PC-3 (cell line): Measurements from ENCODE around the gene PPIE. TPM values are rescaled to one million over a fixed set of nuclear protein-coding genes. Genes with fewer than 3 reads are reported as not detected.
A peak's percentile ranks its signal among the peaks of the same experiment; 100 is the strongest.

Source experiments
- ATAC-seq: fragments of 200-7000 bp; cut with Tn5 transposase; 2 replicates; pipeline ENCODE4 v1.9.1; 2020; ENCODE audit warnings: mild to moderate bottlenecking, moderate library complexity
- BruUV-seq: library from RNA; stranded (reverse); fragments of 400-500 nt; replicated peaks from 2 replicates; lab custom pipeline; 2021; lab: Mats Ljungman, UMichigan
- CTCF ChIA-PET: fragments of 300-600 bp; sonication (Branson Sonifier 250); formaldehyde crosslinking; loops from one replicate; lab custom pipeline; 2022; ENCODE audit warnings: antibody characterized with exemption; lab: Charles Lee
- POLR2A ChIA-PET: fragments of 300-600 bp; sonication (Branson Sonifier 250); formaldehyde crosslinking; loops from one replicate; lab custom pipeline; 2022; ENCODE audit warnings: antibody characterized with exemption; ENCODE audit not compliant: unreplicated experiment; lab: Charles Lee
- DNase-seq: peaks from one replicate; pipeline ENCODE4 v3.0.0-alpha.2; 2015
- H2AFZ ChIP-seq: fragments of 300-600 bp; sonication (generic); 2 replicates; pipeline ENCODE4 v1.6.0; 2016; ENCODE audit warnings: antibody characterized with exemption, low read length
- H3F3A ChIP-seq: fragments of 300-600 bp; sonication (generic); one replicate; pipeline ENCODE4 v1.6.0; 2017; ENCODE audit warnings: antibody characterized with exemption, low read length, control low read depth, mild to moderate bottlenecking; ENCODE audit not compliant: unreplicated experiment
- H3K27ac ChIP-seq: fragments of 300-600 bp; sonication (generic); 2 replicates; pipeline ENCODE4 v1.5.1; 2016; ENCODE audit warnings: mild to moderate bottlenecking, low read length
- H3K27me3 ChIP-seq: fragments of 300-600 bp; sonication (generic); 2 replicates; pipeline ENCODE4 v1.6.1; 2016; ENCODE audit warnings: low read length, mixed read lengths
- H3K36me3 ChIP-seq: fragments of 300-600 bp; sonication (generic); 2 replicates; pipeline ENCODE4 v1.6.1; 2016; ENCODE audit warnings: low read depth, mixed run types, low read length, mixed read lengths
- H3K4me1 ChIP-seq: fragments of 300-600 bp; sonication (generic); 2 replicates; pipeline ENCODE4 v1.5.1; 2016; ENCODE audit warnings: low read length; ENCODE audit not compliant: insufficient read depth
- H3K4me2 ChIP-seq: fragments of 300-600 bp; sonication (generic); 2 replicates; pipeline ENCODE4 v1.6.0; 2016; ENCODE audit warnings: low read length
- H3K4me3 ChIP-seq: fragments of 300-600 bp; sonication (generic); 2 replicates; pipeline ENCODE4 v1.5.1; 2016; ENCODE audit warnings: mild to moderate bottlenecking, low read length, mixed read lengths
- H3K79me2 ChIP-seq: fragments of 300-600 bp; sonication (generic); 2 replicates; pipeline ENCODE4 v1.6.1; 2017; ENCODE audit warnings: low read length, mixed read lengths
- H3K9ac ChIP-seq: fragments of 300-600 bp; sonication (generic); 2 replicates; pipeline ENCODE4 v1.6.0; 2016; ENCODE audit warnings: mild to moderate bottlenecking, low read length
- H3K9me2 ChIP-seq: fragments of 300-600 bp; sonication (generic); replicated peaks from 2 replicates; pipeline ENCODE4 v1.6.1; 2016; ENCODE audit warnings: mixed run types, low read length, mixed read lengths
- H3K9me3 ChIP-seq: fragments of 300-600 bp; sonication (generic); 2 replicates; pipeline ENCODE4 v1.6.1; 2016; ENCODE audit warnings: low read length, mixed read lengths
- H4K20me1 ChIP-seq: fragments of 300-600 bp; sonication (generic); 2 replicates; pipeline ENCODE4 v1.6.1; 2016; ENCODE audit warnings: low read length, mixed read lengths
- CTCF ChIP-seq: fragments of 300-600 bp; sonication (generic); conservative IDR thresholded peaks from 2 replicates; pipeline ENCODE4 v1.5.1; 2017; ENCODE audit warnings: antibody characterized with exemption, low read depth, mild to moderate bottlenecking, low read length
- EZH2 ChIP-seq: fragments of 300-600 bp; sonication (generic); IDR thresholded peaks from one replicate; pipeline ENCODE4 v1.6.1; 2017; ENCODE audit warnings: antibody characterized with exemption, mild to moderate bottlenecking, low read length; ENCODE audit not compliant: unreplicated experiment
- EZH2phosphoT487 ChIP-seq: fragments of 300-600 bp; sonication (generic); IDR thresholded peaks from 2 replicates; pipeline ENCODE4 v1.6.1; 2018; ENCODE audit warnings: mild to moderate bottlenecking, antibody characterized with exemption, low read length, borderline replicate concordance
- intact Hi-C: fragments of 100-400 bp; cut with micrococcal nuclease; formaldehyde crosslinking; loops from 2 replicates; pipeline ENCODE4 v1.9.0; 2023
- total RNA-seq: library from RNA; depleted of rRNA; stranded (reverse); fragments of >200 nt; gene quantifications from 2 replicates; pipeline ENCODE4 v1.2.3, GENCODE V29; 2014

The PPIE gene
- total RNA-seq, 1 experiment from 2014 or later = 53.6 TPM

GRCh38 chr1:39699419-39699818 is 39.3 kb upstream of the PPIE start:
- H3K27me3 ChIP-seq = peaks cover 19% of the 10 kb centered on the region
- TF ChIP-seq EZH2 = no peak
- no peak for TF ChIP-seq CTCF
- no peak for TF ChIP-seq EZH2phosphoT487
- H2AFZ ChIP-seq = no peak overlapping the region
- no peaks in the 10 kb centered on the region for H3K9me3 ChIP-seq
- intact Hi-C loops = no loop called here
- ChIA-PET POLR2A (no interaction called here), CTCF (interaction anchor here (0.6 kb wide), 1 partner anchor 8 kb away, joined by 6 read pairs; the partner anchor contains the start of gene HPCAL4)
- no peak for ATAC-seq
- H3K4me3 ChIP-seq = no peak overlapping the region
- no peaks in the 10 kb centered on the region for H3K4me1 ChIP-seq
- no peaks in the 10 kb centered on the region for H4K20me1 ChIP-seq
- no peak overlapping the region for H3K27ac ChIP-seq
- BruUV-seq = no TSS peak
- H3K79me2 ChIP-seq = no peaks in the 10 kb centered on the region
- no peak for DNase-seq
- no peak overlapping the region for H3K4me2 ChIP-seq
- no peaks in the 10 kb centered on the region for H3K9me2 ChIP-seq
- H3K9ac ChIP-seq = no peak overlapping the region
- H3K36me3 ChIP-seq = no peaks in the 10 kb centered on the region
- no peaks in the 10 kb centered on the region for H3F3A ChIP-seq

GRCh38 chr1:39700348-39700747 is 38.3 kb upstream of the PPIE start:
- Histone ChIP-seq H3K4me3 (no peak overlapping the region), H3K9me2 (no peaks in the 10 kb centered on the region), H3K27me3 (peaks cover 19% of the 10 kb centered on the region), H2AFZ (no peak overlapping the region), H3F3A (no peaks in the 10 kb centered on the region), H3K9ac (no peak overlapping the region), H3K4me2 (no peak overlapping the region), H3K27ac (no peak overlapping the region), H3K4me1 (no peaks in the 10 kb centered on the region), H3K9me3 (no peaks in the 10 kb centered on the region), H3K36me3 (no peaks in the 10 kb centered on the region), H4K20me1 (no peaks in the 10 kb centered on the region), H3K79me2 (no peaks in the 10 kb centered on the region)
- DNase-seq = no peak
- POLR2A ChIA-PET = no interaction called here
- intact Hi-C loops = loop anchor here (2.0 kb wide), 1 partner anchor 20 kb away; no protein-coding TSS in a partner anchor
- BruUV-seq = no TSS peak
- ATAC-seq = no peak
- TF ChIP-seq EZH2phosphoT487 (no peak), EZH2 (no peak), CTCF (no peak)
- CTCF ChIA-PET = interaction anchor here (0.5 kb wide), 1 partner anchor 78 kb away, joined by 6 read pairs; no protein-coding TSS in a partner anchor

GRCh38 chr1:39701049-39701439 is 37.6 kb upstream of the PPIE start:
- Histone ChIP-seq H3K27ac (no peak overlapping the region), H3K4me3 (no peak overlapping the region), H3K9me3 (no peaks in the 10 kb centered on the region), H3K4me2 (no peak overlapping the region), H3K79me2 (no peaks in the 10 kb centered on the region), H3K9ac (no peak overlapping the region), H4K20me1 (no peaks in the 10 kb centered on the region), H3K4me1 (no peaks in the 10 kb centered on the region), H3K27me3 (peaks cover 19% of the 10 kb centered on the region), H3K36me3 (no peaks in the 10 kb centered on the region), H3K9me2 (no peaks in the 10 kb centered on the region), H3F3A (no peaks in the 10 kb centered on the region), H2AFZ (0 out of 2 replicates have a peak overlapping the region, but pooled peaks have one; percentile 46)
- BruUV-seq = no TSS peak
- ATAC-seq (no peak), DNase-seq (peak; percentile 8)
- TF ChIP-seq CTCF = no peak
- no peak for TF ChIP-seq EZH2
- no peak for TF ChIP-seq EZH2phosphoT487
- CTCF ChIA-PET = interaction anchor here (0.5 kb wide), 1 partner anchor 79 kb away, joined by 6 read pairs; no protein-coding TSS in a partner anchor
- POLR2A ChIA-PET = no interaction called here
- intact Hi-C loops = loop anchor here (2.0 kb wide), 1 partner anchor 20 kb away; no protein-coding TSS in a partner anchor
